COLO668 (cell line): Measurements from ENCODE around the gene CRIP1.

Source experiments
- DNase-seq: peaks from one replicate; lab custom pipeline; 2025; ENCODE audit not compliant: unreplicated experiment; lab: John Stamatoyannopoulos, UW

Gene CRIP1

GRCh38 chr14:105492031-105492970, 5.6 kb downstream of the CRIP1 start:
- no peak for DNase-seq

- DNase-seq, result no peak
These were observed 6.5 kb downstream of the CRIP1 start for GRCh38 chr14:105492971-105493871.

GRCh38 chr14:105493921-105494605, 7.4 kb downstream of the CRIP1 start:
- DNase-seq, result no peak

GRCh38 chr14:105494606-105494929, 7.9 kb downstream of the CRIP1 start:
- DNase-seq, result no peak

- no peak for DNase-seq
These were observed 8.7 kb downstream of the CRIP1 start for GRCh38 chr14:105495101-105495989.

- DNase-seq, result no peak
These were observed 9.5 kb downstream of the CRIP1 start for GRCh38 chr14:105495990-105496830.

GRCh38 chr14:105496831-105497591, 10.3 kb downstream of the CRIP1 start:
- no peak for DNase-seq

GRCh38 chr14:105497671-105498429, 11.2 kb downstream of the CRIP1 start:
- DNase-seq, result no peak

- DNase-seq, result no peak
These were observed 12.0 kb downstream of the CRIP1 start for GRCh38 chr14:105498430-105499255.

GRCh38 chr14:105499256-105500035, 12.8 kb downstream of the CRIP1 start:
- DNase-seq, result no peak

GRCh38 chr14:105500036-105500725, 13.5 kb downstream of the CRIP1 start:
- DNase-seq, result no peak

GRCh38 chr14:105500726-105501101, 14.0 kb downstream of the CRIP1 start:
- no peak for DNase-seq

GRCh38 chr14:105501504-105502291, 15.0 kb downstream of the CRIP1 start:
- no peak for DNase-seq

GRCh38 chr14:105502446-105503295, 16.0 kb downstream of the CRIP1 start:
- no peak for DNase-seq
